GM19238 (cell line): Measurements from ENCODE around the gene ADAM21.
"Not testable (repeated sequence)": the region's sequence is repeated elsewhere in the genome, so short reads cannot be mapped to it uniquely, and the experiment has no call there.

Experiments used
- DNase-seq: peaks from one replicate; pipeline ENCODE4 v3.0.0; 2011; ENCODE audit warnings: low spot score; ENCODE audit not compliant: insufficient read length

ADAM21 gene

DNA sequence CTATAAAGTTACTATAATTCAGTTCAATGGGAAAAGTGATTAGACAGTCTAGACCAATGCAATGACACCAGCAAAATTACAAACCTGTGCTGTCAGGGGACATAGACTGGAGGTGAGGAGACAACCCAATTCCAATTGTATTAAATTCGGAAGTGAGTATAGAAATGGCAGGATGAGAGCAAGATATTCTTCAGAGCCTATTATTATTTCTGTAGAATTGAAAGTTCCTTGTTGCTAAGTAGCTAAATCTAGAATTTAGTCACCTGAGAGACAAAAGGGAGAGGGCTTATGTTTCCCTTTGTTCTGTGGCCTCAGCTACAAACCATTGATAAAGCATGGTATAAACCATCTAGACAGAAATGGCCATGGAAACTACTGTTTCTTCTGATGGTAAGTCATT lies at the start of gene ADAM21:
Gene ADAM21 (plus strand): TSS at position 301 of the 400 bp plus-strand sequence. CDS start 5,326 bp downstream, outside the sequence.
- no peak for DNase-seq

DNA sequence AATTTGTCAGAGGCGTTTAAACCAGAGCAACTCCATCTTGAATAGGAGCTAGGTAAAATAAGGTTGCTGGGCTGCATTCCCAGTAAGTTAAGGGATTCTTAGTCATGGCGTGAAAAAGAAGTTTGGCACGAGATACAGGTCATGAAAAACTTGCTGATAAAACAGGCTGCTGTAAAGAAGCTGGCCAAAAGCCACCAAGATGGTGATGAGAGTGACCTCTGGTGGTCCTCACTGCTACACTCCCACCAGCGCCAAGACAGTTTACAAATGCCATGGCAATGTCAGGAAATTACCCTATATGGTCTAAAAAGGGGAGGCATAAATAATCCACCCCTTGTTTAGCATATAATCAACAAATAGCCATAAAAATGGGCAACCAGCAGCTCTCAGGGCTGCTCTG lies 48.6 kb upstream of the ADAM21 start:
- DNase-seq: not testable (repeated sequence)

DNA sequence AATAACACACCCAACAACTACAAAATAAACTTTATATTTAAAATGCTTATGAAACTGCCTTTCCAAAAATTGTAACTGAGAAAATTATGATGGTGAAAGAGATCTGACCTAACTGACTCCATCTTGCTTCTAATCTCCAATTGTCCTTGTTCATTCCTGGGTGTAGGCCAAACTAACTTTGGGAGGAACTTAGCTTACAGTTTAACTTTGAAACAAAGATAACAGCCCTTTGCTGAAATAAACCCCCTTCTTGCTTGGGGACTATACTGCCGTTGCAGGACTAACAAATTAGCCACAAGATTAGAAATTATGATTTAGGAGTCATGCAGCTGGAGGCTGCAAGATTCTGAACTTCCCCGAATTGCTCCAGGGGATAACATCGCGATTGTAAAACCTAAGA lies 45.8 kb upstream of the ADAM21 start:
- not testable (repeated sequence) for DNase-seq

DNA sequence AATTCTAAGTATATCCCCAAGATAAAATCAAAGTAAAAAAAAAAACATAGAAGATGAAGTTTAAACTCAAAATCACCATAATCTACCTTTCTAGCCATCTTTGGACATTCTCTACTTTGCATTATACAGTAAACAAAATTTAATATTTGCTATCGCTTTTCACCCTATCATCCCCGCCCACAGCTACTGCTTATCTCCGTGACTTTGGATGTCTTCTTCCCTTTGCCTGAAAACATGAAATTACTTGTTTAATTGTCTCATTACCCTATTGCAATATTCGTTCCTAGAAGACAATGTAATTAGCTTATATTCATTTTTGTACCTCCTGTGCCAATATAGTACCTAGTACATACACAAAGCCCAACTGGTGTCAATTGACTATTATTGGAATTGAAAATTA lies 44.4 kb upstream of the ADAM21 start:
- no peak for DNase-seq

DNA sequence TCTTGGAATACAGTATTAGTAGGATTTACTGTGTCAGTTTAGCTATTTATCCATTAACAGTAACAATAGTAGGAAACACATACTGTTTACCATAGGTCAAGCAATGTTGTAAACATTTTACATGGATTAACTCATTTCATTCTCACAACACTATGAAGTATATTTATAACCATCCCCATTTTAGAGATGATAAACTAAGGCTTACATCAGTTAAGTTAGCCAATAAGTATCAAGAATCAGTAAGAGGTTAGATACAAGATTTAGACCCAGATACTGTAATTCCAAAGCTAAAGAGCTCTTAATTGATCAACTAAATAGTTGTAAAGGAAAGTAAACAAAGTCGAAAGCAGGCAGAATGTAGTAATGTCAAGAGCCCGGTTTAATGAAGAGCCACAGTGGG lies 36.2 kb upstream of the ADAM21 start:
- no peak for DNase-seq

DNA sequence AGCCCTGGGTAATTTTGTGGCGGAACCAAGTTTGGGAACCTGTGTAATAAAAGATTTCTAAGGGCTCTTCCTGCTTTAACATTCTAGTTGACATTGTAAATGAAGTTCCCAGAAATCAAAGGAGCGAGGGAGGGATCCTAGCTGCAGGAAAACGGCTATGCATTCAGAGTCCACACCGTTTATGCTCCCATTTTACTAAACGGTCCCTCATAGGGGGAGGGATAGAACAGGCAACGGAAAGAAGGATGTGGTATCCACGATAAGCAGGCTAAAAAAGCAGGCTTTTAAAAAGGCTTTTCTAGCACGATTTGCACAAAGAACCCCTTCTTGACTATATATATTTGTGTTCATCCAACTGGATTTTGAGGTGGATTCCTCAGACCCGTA lies 35.6 kb upstream of the ADAM21 start:
- no peak for DNase-seq

DNA sequence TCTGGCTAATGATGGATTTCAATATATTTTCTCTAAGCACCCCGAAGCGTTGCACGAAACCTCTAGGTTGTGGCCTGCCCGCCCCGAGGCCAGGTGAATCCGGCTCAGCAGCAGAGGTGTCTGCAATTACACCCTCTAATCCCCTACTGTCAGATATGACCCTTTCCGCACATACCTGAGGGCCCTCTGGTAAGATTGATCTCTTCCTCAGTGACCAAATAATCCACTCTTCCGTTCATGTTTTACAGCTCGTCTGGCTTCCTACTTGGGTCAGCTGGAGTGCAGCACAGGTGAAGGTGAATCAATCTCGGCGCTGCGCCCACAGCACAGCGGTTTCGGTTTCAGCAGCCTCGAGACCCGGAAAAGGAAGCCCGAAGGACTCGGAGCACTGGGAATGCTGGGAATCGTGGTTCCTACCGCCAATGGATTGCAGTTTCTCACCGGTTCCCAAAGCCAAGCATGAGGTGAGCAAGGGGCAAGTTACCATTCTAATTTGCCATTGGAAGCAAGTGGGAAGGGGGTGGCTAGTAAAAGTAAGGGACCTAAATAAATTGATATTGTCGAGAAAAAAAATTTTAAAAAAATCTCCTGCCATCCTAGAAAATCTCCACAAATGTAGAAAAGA lies 35.1 kb upstream of the ADAM21 start, which contains the start of gene SYNJ2BP:
Gene SYNJ2BP (minus strand): TSS at position 366 of the 625 bp plus-strand sequence. CDS start 127 bp downstream, at position 239.
- peak; percentile 51 for DNase-seq

DNA sequence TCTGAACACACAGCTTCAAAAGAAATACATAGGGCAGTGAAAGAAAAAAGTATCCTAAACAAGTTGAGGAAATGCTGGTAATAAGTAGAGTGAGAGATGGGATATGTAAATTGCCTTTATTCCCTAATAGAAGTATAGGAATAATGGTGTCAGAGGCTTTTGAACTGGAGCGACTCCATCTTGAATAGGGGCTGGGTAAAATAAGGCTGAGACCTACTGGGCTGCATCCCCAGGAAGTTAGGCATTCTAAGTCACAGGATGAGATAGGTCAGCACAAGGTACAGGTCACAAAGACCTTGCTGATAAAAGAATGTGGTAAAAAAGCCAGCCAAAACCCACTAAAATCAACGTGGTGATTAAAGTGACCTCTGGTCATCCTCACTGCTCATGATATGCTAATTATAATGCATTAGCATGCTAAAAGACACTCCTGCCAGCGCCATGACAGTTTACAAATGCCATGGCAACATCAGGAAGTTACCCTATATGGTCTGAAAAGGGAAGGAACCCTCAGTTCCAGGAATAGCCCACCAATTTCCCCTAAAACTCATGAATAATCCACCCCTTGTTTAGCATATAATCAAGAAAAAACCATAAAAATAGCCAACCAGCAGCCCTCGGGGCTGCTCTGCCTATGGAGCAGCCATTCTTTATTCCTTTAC lies 32.6 kb upstream of the ADAM21 start:
- DNase-seq: not testable (repeated sequence)

DNA sequence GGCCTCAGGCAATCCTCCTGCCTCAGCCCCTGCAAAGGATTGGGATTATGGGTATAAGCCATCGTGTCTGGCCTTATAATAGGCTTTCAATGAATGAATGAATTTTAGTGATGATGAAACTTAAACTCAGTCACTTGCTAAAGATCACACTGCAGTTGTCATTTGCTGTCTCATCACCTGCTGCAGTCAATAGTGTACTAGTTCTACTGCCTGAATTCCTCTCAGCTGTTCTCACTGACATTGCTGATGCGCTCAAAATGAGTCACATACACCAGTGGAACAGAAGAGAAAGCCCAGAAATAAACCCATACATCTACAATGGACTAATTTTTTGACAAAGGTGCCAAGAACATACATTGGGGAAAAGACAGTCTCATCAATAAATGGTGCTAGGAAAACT lies 29.4 kb upstream of the ADAM21 start:
- DNase-seq: no peak

DNA sequence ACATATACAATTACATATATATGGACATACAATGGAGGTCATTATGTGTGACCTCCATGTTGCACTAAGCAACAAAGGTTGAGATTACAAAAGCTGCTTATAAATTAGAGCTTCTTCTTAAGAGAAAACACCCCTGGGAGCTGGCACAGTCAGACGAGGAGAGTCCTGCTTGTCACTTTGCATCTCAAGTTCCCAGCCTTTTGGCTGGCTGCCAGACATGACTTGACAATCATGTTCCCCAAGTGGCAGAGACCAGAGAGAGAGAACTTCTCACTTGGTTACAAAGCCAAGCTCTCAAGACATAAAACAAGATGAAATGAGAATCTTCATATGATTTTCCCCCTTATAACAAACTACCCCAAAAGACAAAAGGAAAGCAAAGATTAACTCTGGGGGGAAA lies 26.6 kb upstream of the ADAM21 start:
- DNase-seq: no peak

DNA sequence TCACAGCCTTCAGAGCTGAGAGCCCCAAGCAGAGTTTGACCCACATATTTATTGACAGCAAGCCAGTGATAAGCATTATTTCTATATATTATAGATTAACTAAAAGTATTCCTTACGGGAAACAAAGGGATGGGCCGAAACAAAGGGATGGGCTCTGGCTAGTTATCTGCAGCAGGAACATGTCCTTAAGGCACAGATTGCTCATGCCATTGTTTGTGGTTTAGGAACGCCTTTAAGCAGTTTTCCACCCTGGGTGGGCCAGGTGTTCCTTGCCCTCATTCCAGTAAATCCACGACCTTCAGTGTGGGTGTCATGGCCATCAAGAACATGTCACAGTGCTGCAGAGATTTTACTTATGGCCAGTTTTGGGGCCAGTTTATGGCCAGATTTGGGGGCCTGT lies 25.4 kb upstream of the ADAM21 start:
- not testable (repeated sequence) for DNase-seq

DNA sequence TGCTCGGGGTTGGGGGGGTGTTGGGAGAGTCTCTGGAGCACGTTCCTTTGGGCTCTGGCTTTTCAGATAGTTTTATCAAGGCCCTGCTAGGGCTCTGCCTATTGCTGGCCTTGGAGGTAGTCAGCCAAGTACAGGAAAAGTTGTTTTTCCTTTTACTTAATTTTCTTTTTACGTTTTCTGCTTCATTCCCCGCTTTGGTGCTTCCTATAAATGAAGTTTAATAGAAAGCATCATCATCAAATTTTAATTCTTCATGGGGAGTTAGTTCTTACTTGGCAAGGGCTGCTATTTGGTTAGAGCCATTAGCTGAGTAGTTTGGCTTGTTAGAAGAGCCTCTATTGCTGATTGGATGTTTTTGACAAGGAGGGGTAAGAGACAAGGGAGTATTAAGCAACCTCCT lies 15.1 kb upstream of the ADAM21 start:
- DNase-seq: no peak

DNA sequence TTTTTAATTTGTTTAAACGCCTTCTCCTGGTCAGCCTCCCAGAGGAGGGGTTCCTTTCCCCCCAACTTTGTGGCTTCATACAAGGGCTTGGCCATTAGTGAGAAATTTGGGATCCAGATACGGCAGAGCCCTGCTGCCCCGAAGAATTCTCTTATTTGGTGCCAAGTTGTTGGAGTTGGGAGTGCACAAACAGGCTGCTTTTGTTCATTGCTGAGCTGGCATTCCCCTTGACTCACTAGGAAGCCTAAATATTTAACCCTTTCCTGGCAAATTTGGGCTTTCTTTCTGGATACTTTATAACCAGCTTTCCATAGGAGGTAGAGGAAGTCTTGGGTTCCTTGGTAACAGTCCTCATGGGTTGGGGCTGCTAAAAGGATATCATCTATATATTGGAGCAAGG lies 10.3 kb upstream of the ADAM21 start:
- no peak for DNase-seq

DNA sequence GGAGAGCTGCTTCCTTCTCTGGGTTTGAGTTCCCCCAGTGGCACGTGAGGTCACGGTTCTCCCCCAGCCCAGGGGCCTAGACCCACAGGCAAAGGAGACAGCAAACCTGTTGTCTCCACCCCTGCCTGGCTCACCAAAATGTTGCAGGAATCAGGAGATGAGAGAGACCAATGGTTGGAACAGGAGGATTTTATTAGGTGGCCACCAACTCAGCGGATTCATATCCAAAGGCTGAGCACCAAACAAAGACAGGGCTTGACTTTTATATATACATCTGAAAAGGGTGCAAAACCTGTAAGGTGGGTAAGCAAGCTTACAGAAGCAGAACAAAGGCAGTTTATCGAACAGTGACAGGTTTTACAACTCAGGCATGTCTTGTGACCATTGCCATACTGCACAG lies 9.2 kb upstream of the ADAM21 start:
- no peak for DNase-seq

DNA sequence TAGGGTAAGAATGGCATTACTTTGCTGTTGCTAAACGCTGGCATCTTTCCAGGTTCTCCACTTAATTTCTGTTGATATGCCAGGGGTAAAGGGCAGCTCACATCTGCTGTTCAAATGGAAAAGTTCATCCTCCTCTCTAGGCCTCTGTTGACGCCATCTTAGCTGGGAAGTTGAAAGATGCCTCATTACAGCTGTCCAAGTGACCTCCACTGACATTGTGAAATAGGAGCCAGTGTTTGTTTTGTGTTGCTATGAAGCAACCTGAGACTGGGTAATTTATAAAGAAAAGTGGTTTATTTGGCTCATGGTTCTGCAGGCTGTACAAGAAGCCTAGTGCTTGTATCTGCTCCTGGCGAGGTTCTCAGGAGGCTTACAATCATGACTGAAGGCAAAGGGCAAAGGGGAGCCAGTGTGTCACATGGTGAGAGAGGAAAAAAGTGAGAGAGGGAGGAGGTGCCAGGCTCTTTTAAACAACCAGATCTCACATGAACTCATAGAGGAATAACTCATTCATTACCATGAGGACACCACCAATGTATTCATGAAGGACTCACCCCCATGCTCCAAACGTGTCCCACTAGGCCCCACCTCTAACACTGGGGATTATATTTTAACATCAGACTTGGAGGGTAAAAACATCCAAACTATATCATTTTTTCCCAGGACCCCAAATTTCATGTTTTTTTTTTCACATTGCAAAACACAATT lies 3.2 kb upstream of the ADAM21 start:
- no peak for DNase-seq

DNA sequence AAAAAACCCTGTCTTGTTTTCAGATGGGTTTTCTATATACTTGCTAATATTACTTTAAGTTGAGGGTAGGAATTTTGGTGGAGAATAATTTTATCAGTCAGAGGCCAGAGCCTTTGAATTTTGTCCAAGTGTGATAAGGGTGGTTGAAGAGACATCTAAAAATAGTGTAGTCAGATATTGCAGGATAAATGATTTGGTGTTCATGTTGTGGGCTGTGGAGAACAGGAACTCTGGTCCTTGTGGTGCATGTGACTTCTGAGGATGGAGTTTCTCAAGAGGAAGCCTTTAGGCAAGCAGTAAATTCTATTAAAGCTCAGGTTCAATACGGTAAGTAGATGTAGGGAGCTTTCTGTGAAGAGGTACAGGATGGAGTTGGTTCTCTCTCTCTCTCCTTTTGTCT lies 2.8 kb downstream of the ADAM21 start:
- no peak for DNase-seq

DNA sequence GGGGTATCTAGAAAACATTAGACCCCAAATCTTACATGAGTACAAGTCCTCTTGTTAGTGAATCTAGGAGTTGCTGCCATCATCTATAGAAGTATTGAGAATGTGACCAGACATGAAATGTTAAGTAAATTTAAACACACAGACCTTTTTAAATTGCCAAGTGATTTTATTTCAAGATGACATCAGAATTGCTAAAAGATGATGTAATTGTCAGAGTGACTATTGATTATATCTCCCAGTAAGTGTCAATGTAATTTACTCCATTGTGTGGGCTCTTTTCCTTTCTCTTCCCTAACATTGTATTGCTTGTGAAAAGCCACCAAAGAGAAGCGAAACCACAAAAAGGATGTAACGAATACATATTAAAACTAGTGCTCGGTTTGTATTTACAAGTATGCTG lies 16.8 kb downstream of the ADAM21 start:
- DNase-seq: no peak

DNA sequence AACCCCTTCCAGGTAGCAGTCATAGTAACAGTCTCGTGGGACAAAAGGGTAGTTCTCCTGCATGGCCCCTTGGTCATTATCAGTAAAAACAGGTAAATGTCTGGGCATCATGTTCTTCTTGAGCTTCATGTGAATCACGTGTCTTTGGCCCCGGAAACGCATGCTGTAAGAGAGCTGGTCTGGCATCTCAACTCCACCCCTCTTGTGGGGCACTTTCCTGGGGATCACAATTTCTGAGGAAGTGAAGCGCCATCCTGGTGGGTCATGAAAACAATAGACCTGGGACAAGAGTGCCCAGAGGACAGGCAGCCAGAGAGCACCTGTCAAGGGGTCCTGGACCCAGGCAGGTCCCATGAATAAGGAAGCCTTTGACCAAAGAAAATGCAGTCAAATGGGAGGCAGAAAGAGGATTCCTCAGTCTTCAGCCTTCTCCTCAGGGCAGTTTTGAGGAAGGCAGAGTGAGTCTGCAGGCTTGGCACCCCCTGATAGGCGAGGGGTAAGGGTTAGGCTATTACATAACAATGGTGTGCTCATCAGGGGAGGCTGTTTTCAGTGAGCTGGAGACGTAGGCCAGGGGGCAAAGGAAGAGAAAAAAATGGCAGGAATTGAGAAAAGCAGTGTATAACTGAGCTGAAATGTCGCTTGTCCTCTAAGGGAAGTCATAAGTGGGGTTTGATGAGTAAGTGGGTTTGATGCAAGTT lies 19.0 kb downstream of the ADAM21 start:
- DNase-seq: not testable (repeated sequence)

DNA sequence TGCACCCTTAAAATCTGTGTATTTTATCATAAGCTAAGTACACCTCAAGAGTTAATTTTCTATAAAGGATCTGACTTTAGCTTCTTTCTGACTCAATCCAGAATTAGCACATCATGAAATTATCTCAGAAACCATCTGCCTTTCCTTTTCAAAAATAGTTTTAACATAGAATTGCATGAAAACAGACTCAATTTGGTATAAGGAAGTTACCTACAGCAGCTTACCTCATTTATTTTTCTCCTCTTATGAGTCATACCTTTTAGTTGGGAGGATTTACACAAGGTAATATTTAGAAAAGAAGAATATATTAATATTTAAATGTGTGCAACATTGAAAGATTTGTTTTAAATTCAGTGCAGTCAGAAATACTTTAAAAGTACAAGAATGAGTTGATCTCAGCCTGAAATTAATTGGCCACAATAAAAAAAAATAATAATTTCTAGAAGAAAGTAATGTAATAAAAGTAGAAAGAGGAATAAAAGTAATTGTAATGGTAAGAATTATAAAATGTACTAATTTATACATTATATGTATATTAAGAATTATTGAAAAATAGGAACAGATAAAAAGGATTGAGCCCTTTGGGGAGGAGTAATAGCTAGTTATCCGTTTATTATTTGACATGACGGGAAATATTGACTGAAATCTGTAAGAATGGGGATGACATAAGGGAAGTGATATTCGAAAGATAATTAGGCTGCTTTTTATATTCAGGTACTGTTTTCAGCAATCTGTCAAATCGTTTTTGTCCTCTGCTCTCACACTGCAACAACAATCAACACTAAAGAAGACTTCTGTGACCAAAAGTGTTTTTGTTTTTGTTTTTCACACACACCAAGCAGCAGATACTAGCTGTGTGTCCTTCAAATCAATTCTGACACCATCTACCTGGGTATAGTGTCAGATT lies 20.5 kb downstream of the ADAM21 start:
- DNase-seq: no peak

DNA sequence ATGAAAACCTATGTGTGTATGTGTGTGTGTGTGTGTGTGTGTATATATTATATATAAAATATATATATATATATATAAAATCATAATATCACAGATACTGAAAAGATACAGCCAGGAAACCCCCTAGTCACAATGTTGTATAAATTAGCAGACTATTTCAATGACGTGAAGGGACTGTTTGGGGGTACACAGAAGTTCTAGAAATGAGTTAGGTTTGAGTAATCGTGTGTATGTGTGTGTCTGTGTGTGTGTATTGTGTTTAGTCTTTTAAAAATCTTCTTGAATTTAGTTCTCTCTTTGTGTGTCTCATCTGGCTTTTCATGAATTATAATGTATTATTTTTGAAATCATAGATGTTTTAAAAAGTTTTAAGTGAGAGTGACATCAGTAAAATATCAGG lies 21.9 kb downstream of the ADAM21 start:
- DNase-seq: no peak

DNA sequence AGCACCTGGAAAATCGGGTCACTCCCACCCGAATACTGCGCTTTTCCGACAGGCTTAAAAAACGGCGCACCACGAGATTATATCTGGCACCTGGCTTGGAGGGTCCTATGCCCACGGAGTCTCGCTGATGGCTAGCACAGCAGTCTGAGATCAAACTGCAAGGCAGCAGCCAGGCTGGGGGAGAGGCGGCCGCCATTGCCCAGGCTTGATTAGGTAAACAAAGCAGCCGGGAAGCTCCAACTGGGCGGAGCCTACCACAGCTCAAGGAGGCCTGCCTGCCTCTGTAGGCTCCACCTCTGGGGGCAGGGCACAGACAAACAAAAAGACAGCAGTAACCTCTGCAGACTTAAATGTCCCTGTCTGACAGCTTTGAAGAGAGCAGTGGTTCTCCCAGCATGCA lies 23.5 kb downstream of the ADAM21 start:
- not testable (repeated sequence) for DNase-seq
